22Rv1 (cell line): ENCODE results near the gene MFSD8.
"Not testable (repeated sequence)": the region's sequence is repeated elsewhere in the genome, so short reads cannot be mapped to it uniquely, and the experiment has no call there.

Experiments
- ZFX ChIP-seq: fragments of 450-650 bp; IDR thresholded peaks from 2 replicates; pipeline ENCODE4 v1.6.1; 2017; ENCODE audit warnings: antibody characterized with exemption, borderline replicate concordance
- TF ChIP-seq, protein P1 (sequence below): fragments of 450-650 bp; IDR thresholded peaks from 2 replicates; pipeline ENCODE4 v1.5.1; 2017; ENCODE audit warnings: mild to moderate bottlenecking

DNA sequence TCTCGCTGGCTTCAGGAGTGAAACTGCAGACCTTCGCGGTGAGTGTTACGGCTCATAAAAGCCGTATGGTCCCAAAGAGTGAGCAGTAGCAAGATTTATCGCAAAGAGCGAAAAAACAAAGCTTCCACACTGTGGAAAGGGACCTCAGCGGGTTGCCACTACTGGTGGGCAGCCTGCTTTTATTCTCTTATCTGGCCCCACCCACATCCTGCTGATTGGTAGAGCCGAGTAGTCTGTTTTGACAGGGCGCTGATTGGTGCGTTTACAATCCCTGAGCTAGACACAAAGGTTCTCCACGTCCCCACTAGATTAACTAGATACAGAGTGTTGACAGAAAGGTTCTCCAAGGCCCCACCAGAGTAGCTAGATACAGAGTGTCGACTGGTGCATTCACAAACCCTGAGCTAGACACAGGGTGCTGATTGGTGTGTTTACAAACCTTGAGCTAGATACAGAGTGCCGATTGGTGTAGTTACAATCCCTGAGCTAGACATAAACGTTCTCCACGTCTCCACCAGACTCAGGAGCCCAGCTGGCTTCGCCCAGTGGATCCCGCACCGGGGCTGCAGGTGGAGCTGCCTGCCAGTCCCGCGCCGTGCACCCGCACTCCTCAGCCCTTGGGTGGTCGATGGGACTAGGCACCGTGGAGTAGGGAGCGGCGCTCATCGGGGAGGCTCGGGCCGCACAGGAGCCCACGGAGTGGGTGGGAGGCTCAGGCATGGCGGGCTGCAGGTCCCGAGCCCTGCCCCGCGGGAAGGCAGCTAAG, 1.2 kb downstream of the MFSD8 start:
- TF ChIP-seq, protein P1, sequence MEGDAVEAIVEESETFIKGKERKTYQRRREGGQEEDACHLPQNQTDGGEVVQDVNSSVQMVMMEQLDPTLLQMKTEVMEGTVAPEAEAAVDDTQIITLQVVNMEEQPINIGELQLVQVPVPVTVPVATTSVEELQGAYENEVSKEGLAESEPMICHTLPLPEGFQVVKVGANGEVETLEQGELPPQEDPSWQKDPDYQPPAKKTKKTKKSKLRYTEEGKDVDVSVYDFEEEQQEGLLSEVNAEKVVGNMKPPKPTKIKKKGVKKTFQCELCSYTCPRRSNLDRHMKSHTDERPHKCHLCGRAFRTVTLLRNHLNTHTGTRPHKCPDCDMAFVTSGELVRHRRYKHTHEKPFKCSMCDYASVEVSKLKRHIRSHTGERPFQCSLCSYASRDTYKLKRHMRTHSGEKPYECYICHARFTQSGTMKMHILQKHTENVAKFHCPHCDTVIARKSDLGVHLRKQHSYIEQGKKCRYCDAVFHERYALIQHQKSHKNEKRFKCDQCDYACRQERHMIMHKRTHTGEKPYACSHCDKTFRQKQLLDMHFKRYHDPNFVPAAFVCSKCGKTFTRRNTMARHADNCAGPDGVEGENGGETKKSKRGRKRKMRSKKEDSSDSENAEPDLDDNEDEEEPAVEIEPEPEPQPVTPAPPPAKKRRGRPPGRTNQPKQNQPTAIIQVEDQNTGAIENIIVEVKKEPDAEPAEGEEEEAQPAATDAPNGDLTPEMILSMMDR: not testable (repeated sequence)
- TF ChIP-seq ZFX: not testable (repeated sequence)
